ENCODE results near the gene HELB.

HELB gene

GRCh38 chr12:66301944-66302826 lies at the start of gene HELB:
Gene HELB (plus strand): TSS chr12:66302493. CDS start chr12:66302604, 111 bp downstream.
- no peaks in the 10 kb centered on the region for H4K20me1 ChIP-seq
- TF ChIP-seq Cebpa-rat (IDR thresholded peaks at IDR 0.05): no peak
- H3K27me3 ChIP-seq: no peaks in the 10 kb centered on the region
- no peaks in the 10 kb centered on the region for H3K9me3 ChIP-seq (replicated peaks in 1 of 11)
- H3K9ac ChIP-seq: peak within 1 kb of the TSS; percentile 68 to 87 (median 81)
- peak within 1 kb of the TSS; percentile 70 to 96 (median 88) for H3K4me2 ChIP-seq
- peak within 1 kb of the TSS; percentile 47 to 91 (median 80) for H3K27ac ChIP-seq
- H3K4me1 ChIP-seq: peaks cover 23 to 34% (median 30%) of the 10 kb centered on the region in 10 experiments
- H3K36me3 ChIP-seq: peaks cover 0 to 17% (median 9%) of the 10 kb centered on the region in 11 experiments; a peak in 8 of 22 replicates
- peak within 1 kb of the TSS; percentile 64 to 82 (median 73) for H3K4me3 ChIP-seq

- Histone ChIP-seq H3K4me1 (peaks cover 0 to 8% (median 0%) of the 10 kb centered on the region in 10 experiments; a peak in 5 of 20 replicates), H4K20me1 (no peaks in the 10 kb centered on the region), H3K36me3 (peaks cover 0 to 31% (median 0%) of the 10 kb centered on the region in 11 experiments; a peak in 4 of 22 replicates), H3K4me3 (no peak overlapping the region), H3K9me3 (replicated peaks in 1 of 11) (no peaks in the 10 kb centered on the region), H3K27ac (no peak overlapping the region), H3K9ac (no peak overlapping the region), H3K27me3 (no peaks in the 10 kb centered on the region), H3K4me2 (no peak overlapping the region)
- no peak for TF ChIP-seq Cebpa-rat (IDR thresholded peaks at IDR 0.05)
Observed at GRCh38 chr12:66252771-66253170, 49.5 kb upstream of the HELB start.

GRCh38 chr12:66255737-66256136 lies 46.6 kb upstream of the HELB start:
- no peaks in the 10 kb centered on the region for H3K9me3 ChIP-seq (replicated peaks in 1 of 11)
- H4K20me1 ChIP-seq: no peaks in the 10 kb centered on the region
- no peak for TF ChIP-seq Cebpa-rat (IDR thresholded peaks at IDR 0.05)
- H3K4me2 ChIP-seq: no peak overlapping the region
- no peak overlapping the region for H3K9ac ChIP-seq
- H3K27me3 ChIP-seq: no peaks in the 10 kb centered on the region
- H3K4me3 ChIP-seq: no peak overlapping the region
- no peak overlapping the region for H3K27ac ChIP-seq
- H3K4me1 ChIP-seq: peaks cover 0 to 17% (median 0%) of the 10 kb centered on the region in 10 experiments; a peak in 4 of 20 replicates
- H3K36me3 ChIP-seq: peaks cover 0 to 5% (median 0%) of the 10 kb centered on the region in 11 experiments; a peak in 2 of 22 replicates

- Histone ChIP-seq H4K20me1 (no peaks in the 10 kb centered on the region), H3K4me3 (no peak overlapping the region), H3K4me2 (peak overlapping the region in 2 of 11 experiments; percentile 42 to 63; a peak in 3 of 22 replicates), H3K9ac (no peak overlapping the region), H3K27ac (no peak overlapping the region), H3K36me3 (no peaks in the 10 kb centered on the region), H3K9me3 (replicated peaks in 1 of 11) (no peaks in the 10 kb centered on the region), H3K4me1 (peaks cover 0 to 17% (median 0%) of the 10 kb centered on the region in 10 experiments; a peak in 5 of 20 replicates), H3K27me3 (no peaks in the 10 kb centered on the region)
- no peak for TF ChIP-seq Cebpa-rat (IDR thresholded peaks at IDR 0.05)
Observed at GRCh38 chr12:66258011-66258410, 44.3 kb upstream of the HELB start.

DNA sequence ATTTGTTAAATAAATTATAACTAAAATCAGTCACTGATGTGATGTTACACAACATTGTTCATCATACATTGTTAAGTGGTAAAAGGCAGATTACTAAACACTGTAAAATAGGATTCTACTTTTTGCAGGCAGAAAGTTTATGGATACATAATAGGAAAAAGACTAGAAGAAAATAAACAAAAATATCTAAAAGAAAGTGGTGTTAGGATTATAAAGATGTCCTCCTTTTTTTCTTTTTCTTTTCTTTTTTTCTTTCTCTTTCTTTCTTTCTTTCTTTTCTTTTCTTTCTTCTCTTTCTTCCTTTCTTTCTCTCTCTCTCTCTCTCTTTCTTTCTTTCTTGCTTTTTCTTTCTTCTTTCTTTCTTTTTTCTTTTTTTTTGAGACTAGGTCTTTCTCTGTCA lies 39.6 kb upstream of the HELB start:
- no peak for TF ChIP-seq Cebpa-rat (IDR thresholded peaks at IDR 0.05)
- Histone ChIP-seq H3K4me1 (peaks cover 0 to 31% (median 11%) of the 10 kb centered on the region in 10 experiments; a peak in 13 of 20 replicates), H3K4me2 (no peak overlapping the region), H3K9ac (no peak overlapping the region), H3K9me3 (replicated peaks in 1 of 11) (no peaks in the 10 kb centered on the region), H4K20me1 (no peaks in the 10 kb centered on the region), H3K27ac (no peak overlapping the region), H3K4me3 (no peak overlapping the region), H3K27me3 (no peaks in the 10 kb centered on the region), H3K36me3 (no peaks in the 10 kb centered on the region)

DNA sequence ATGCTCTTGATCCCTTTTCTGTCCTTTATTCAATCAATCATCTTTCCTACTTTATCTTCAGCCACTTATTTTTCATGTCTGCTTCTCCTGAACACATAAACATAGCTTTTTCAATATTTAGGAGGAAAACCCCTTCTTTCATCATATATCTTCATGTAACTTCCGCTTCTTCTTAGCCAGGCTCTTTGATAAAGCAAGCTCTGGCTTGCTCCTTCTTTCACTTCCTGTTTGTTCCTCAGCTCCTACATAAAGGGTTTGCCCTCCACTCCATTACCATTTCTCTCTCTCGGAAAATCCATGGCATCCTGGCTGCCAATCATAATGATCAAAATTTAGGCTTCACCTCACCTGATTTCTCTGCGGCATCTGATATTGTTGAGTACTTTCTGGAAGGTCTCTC lies 33.7 kb upstream of the HELB start:
- Histone ChIP-seq H3K4me2 (peak overlapping the region; percentile 19 to 81 (median 65); a peak in 19 of 22 replicates), H3K4me3 (peak overlapping the region in 1 of 10 experiments; percentile 11; a peak in 2 of 20 replicates)
- peak in 3 of 11 experiments; percentile 8 to 36 (median 22); a peak in 2 of 22 replicates for TF ChIP-seq Cebpa-rat (IDR thresholded peaks at IDR 0.05)

GRCh38 chr12:66269142-66269541 lies 33.2 kb upstream of the HELB start:
- Histone ChIP-seq H3K9ac (peak overlapping the region in 7 of 11 experiments; percentile 30 to 79 (median 68); a peak in 13 of 22 replicates), H4K20me1 (no peaks in the 10 kb centered on the region), H3K9me3 (replicated peaks in 1 of 11) (no peaks in the 10 kb centered on the region), H3K4me1 (peaks cover 0 to 55% (median 34%) of the 10 kb centered on the region in 10 experiments; a peak in 18 of 20 replicates), H3K27me3 (no peaks in the 10 kb centered on the region; a peak in 1 of 22 replicates), H3K4me3 (peak overlapping the region in 1 of 10 experiments; percentile 11; a peak in 2 of 20 replicates), H3K4me2 (peak overlapping the region in 10 of 11 experiments; percentile 29 to 81 (median 70); a peak in 19 of 22 replicates), H3K27ac (peak overlapping the region; percentile 21 to 96 (median 79); a peak in 20 of 22 replicates), H3K36me3 (no peaks in the 10 kb centered on the region)
- no peak for TF ChIP-seq Cebpa-rat (IDR thresholded peaks at IDR 0.05)

More for the DNA sequence above, 33.7 kb upstream of the HELB start:
- Histone ChIP-seq H4K20me1 (no peaks in the 10 kb centered on the region), H3K9ac (peak overlapping the region in 9 of 11 experiments; percentile 42 to 79 (median 63); a peak in 17 of 22 replicates), H3K4me1 (peaks cover 0 to 55% (median 34%) of the 10 kb centered on the region in 10 experiments; a peak in 18 of 20 replicates), H3K36me3 (no peaks in the 10 kb centered on the region), H3K9me3 (replicated peaks in 1 of 11) (no peaks in the 10 kb centered on the region), H3K27me3 (no peaks in the 10 kb centered on the region; a peak in 1 of 22 replicates), H3K27ac (peak overlapping the region; percentile 46 to 96 (median 79); a peak in 20 of 22 replicates)

- no peak for TF ChIP-seq Cebpa-rat (IDR thresholded peaks at IDR 0.05)
- Histone ChIP-seq H3K4me1 (peaks cover 0 to 55% (median 34%) of the 10 kb centered on the region in 10 experiments; a peak in 18 of 20 replicates), H4K20me1 (no peaks in the 10 kb centered on the region), H3K9me3 (replicated peaks in 1 of 11) (no peaks in the 10 kb centered on the region), H3K27me3 (no peaks in the 10 kb centered on the region; a peak in 1 of 22 replicates), H3K27ac (peak overlapping the region in 10 of 11 experiments; percentile 66 to 96 (median 81); a peak in 18 of 22 replicates), H3K36me3 (no peaks in the 10 kb centered on the region), H3K4me3 (no peak overlapping the region), H3K9ac (peak overlapping the region in 7 of 11 experiments; percentile 30 to 79 (median 68); a peak in 12 of 22 replicates), H3K4me2 (peak overlapping the region in 7 of 11 experiments; percentile 64 to 81 (median 76); a peak in 14 of 22 replicates)
Observed at GRCh38 chr12:66269757-66270383, 32.4 kb upstream of the HELB start.
